ENCODE data around the gene KLHL29. TPM values are rescaled to one million over a fixed set of nuclear protein-coding genes. Genes with fewer than 3 reads are reported as not detected.

KLHL29 gene
- total and polyA plus RNA-seq, 10 of the 15 experiments (the other 5 are each of a cell fraction or from before 2014, with no cell fraction given), result 1.4 to 19.5 (median 6.1) TPM

DNA sequence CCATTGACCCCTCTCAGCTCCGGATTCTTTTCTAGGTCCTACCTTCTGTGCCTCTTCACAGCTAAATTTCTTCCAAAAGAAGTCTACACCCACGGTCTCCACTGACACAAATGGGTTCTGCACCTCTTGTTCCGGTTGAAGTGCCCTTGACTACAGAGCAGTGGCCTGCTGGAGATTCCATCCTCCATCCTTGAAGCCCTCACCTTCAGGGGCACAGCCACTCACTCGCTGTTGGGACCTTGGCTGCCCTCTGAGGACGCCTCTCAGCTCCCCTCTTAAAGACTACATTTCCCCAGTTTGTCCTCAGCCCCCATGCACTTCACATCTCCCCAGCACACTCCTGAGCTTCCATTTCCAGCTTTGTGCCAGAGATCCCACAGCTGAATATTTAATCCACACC lies 315.6 kb downstream of the KLHL29 start (continued):
- TF ChIP-seq, protein P1, sequence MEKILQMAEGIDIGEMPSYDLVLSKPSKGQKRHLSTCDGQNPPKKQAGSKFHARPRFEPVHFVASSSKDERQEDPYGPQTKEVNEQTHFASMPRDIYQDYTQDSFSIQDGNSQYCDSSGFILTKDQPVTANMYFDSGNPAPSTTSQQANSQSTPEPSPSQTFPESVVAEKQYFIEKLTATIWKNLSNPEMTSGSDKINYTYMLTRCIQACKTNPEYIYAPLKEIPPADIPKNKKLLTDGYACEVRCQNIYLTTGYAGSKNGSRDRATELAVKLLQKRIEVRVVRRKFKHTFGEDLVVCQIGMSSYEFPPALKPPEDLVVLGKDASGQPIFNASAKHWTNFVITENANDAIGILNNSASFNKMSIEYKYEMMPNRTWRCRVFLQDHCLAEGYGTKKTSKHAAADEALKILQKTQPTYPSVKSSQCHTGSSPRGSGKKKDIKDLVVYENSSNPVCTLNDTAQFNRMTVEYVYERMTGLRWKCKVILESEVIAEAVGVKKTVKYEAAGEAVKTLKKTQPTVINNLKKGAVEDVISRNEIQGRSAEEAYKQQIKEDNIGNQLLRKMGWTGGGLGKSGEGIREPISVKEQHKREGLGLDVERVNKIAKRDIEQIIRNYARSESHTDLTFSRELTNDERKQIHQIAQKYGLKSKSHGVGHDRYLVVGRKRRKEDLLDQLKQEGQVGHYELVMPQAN (conservative IDR thresholded peaks at IDR 0.05), result no peak
- TF ChIP-seq TCF7 (IDR thresholded peaks at IDR 0.05; ENCODE audit: borderline replicate concordance) (no peak), SP1 (IDR thresholded peaks at IDR 0.05; ENCODE audit: low read depth, low read length) (no peak), ZZZ3 (IDR thresholded peaks at IDR 0.05; ENCODE audit: control insufficient read depth, insufficient read length, low read depth) (no peak), YY1 (IDR thresholded peaks at IDR 0.05; ENCODE audit: low read depth, low read length) (no peak), FOXM1 (IDR thresholded peaks at IDR 0.05; ENCODE audit: low read depth, low read length) (no peak), BCLAF1 (IDR thresholded peaks at IDR 0.05) (no peak)
- TF ChIP-seq, protein P2, sequence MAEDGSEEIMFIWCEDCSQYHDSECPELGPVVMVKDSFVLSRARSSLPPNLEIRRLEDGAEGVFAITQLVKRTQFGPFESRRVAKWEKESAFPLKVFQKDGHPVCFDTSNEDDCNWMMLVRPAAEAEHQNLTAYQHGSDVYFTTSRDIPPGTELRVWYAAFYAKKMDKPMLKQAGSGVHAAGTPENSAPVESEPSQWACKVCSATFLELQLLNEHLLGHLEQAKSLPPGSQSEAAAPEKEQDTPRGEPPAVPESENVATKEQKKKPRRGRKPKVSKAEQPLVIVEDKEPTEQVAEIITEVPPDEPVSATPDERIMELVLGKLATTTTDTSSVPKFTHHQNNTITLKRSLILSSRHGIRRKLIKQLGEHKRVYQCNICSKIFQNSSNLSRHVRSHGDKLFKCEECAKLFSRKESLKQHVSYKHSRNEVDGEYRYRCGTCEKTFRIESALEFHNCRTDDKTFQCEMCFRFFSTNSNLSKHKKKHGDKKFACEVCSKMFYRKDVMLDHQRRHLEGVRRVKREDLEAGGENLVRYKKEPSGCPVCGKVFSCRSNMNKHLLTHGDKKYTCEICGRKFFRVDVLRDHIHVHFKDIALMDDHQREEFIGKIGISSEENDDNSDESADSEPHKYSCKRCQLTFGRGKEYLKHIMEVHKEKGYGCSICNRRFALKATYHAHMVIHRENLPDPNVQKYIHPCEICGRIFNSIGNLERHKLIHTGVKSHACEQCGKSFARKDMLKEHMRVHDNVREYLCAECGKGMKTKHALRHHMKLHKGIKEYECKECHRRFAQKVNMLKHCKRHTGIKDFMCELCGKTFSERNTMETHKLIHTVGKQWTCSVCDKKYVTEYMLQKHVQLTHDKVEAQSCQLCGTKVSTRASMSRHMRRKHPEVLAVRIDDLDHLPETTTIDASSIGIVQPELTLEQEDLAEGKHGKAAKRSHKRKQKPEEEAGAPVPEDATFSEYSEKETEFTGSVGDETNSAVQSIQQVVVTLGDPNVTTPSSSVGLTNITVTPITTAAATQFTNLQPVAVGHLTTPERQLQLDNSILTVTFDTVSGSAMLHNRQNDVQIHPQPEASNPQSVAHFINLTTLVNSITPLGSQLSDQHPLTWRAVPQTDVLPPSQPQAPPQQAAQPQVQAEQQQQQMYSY (CRISPR knock-in tag; IDR thresholded peaks at IDR 0.05), result no peak
